Upper lobe of right lung (tissue), 1 donor: ENCODE measurements around the gene ADAMTSL5. TPM values are rescaled to one million over a fixed set of nuclear protein-coding genes. Genes with fewer than 3 reads are reported as not detected.

Source experiments
- ATAC-seq: fragments of 200-7000 bp; cut with Tn5 transposase; one replicate; pipeline ENCODE4 v1.9.1; 2020; ENCODE audit warnings: mild to moderate bottlenecking, moderate library complexity
- DNase-seq: peaks from one replicate; pipeline ENCODE4 v3.0.0-alpha.2; 2020
- H3K27ac ChIP-seq: fragments of 200-600 bp; one replicate; pipeline ENCODE4 v1.8.0; 2022
- H3K27me3 ChIP-seq: fragments of 200-600 bp; one replicate; pipeline ENCODE4 v1.8.0; 2022; ENCODE audit warnings: mild to moderate bottlenecking
- H3K36me3 ChIP-seq: fragments of 200-600 bp; one replicate; pipeline ENCODE4 v1.8.0; 2022
- H3K4me1 ChIP-seq: fragments of 200-600 bp; one replicate; pipeline ENCODE4 v1.8.0; 2022
- H3K4me3 ChIP-seq: fragments of 200-600 bp; one replicate; pipeline ENCODE4 v1.8.0; 2022; ENCODE audit warnings: mild to moderate bottlenecking
- H3K9me3 ChIP-seq: fragments of 200-600 bp; one replicate; pipeline ENCODE4 v1.8.0; 2022
- CTCF ChIP-seq: fragments of 200-600 bp; IDR thresholded peaks from one replicate; pipeline ENCODE4 v1.8.0; 2022; ENCODE audit warnings: antibody characterized with exemption
- intact Hi-C: fragments of 100-400 bp; cut with DNase I; formaldehyde crosslinking; loops from one replicate; pipeline ENCODE4 v1.11.0; 2022
- total RNA-seq: library from RNA; stranded (reverse); fragmentation: NEBNext Ultra II Directional; extraction: Animal tissue kit (Norgen Biotek cat#: 25700); gene quantifications from one replicate; pipeline ENCODE4 v1.2.1, GENCODE V29; 2021
- donor health status: DM: no; HTN: yes; CAD: no; lungs with severe emphysema.

ADAMTSL5 gene
- total RNA-seq, 1 donor from 2014 or later = 4.8 TPM

GRCh38 chr19:1491849-1492170, 21.0 kb downstream of the ADAMTSL5 start:
- Histone ChIP-seq H3K36me3 (no peaks in the 10 kb centered on the region), H3K9me3 (no peaks in the 10 kb centered on the region), H3K27me3 (no peaks in the 10 kb centered on the region), H3K27ac (no peak overlapping the region), H3K4me3 (peak overlapping the region; percentile 60), H3K4me1 (peaks cover 11% of the 10 kb centered on the region)
- ATAC-seq (no peak), DNase-seq (no peak)
- TF ChIP-seq CTCF = no peak
- intact Hi-C loops = no loop called here

GRCh38 chr19:1491114-1491848, 21.5 kb downstream of the ADAMTSL5 start, which contains the start of gene REEP6:
Gene REEP6, plus strand, starts transcription at chr19:1491181. Its CDS starts 89 bp downstream, at chr19:1491270.
- Histone ChIP-seq H3K36me3 (no peaks in the 10 kb centered on the region), H3K27ac (peak within 1 kb of the TSS; percentile 65), H3K9me3 (no peaks in the 10 kb centered on the region), H3K4me3 (peak within 1 kb of the TSS; percentile 62), H3K4me1 (peaks cover 11% of the 10 kb centered on the region), H3K27me3 (no peaks in the 10 kb centered on the region)
- ATAC-seq = no peak
- intact Hi-C loops = no loop called here
- no peak for DNase-seq
- TF ChIP-seq CTCF = no peak

- no peak for TF ChIP-seq CTCF
- intact Hi-C loops = no loop called here
- no peaks in the 10 kb centered on the region for H3K36me3 ChIP-seq
- peak within 1 kb of the TSS; percentile 65 for H3K27ac ChIP-seq
- peak; percentile 94 for ATAC-seq
- DNase-seq = peak; percentile 99
- H3K9me3 ChIP-seq = no peaks in the 10 kb centered on the region
- peaks cover 11% of the 10 kb centered on the region for H3K4me1 ChIP-seq
- H3K27me3 ChIP-seq = no peaks in the 10 kb centered on the region
- H3K4me3 ChIP-seq = peak within 1 kb of the TSS; percentile 62
Measured at GRCh38 chr19:1490311-1491113, 22.3 kb downstream of the ADAMTSL5 start, which contains the start of gene PCSK4. Gene PCSK4, minus strand, starts transcription at chr19:1490350. Its CDS starts 4 bp downstream, at chr19:1490346.

- ATAC-seq (no peak), DNase-seq (peak; percentile 71)
- Histone ChIP-seq H3K9me3 (no peaks in the 10 kb centered on the region), H3K27me3 (no peaks in the 10 kb centered on the region), H3K4me1 (peaks cover 11% of the 10 kb centered on the region), H3K27ac (peak overlapping the region; percentile 65), H3K36me3 (no peaks in the 10 kb centered on the region), H3K4me3 (peak overlapping the region; percentile 62)
- no peak for TF ChIP-seq CTCF
- intact Hi-C loops = no loop called here
Measured at GRCh38 chr19:1489463-1490310, 23.1 kb downstream of the ADAMTSL5 start.

GRCh38 chr19:1488282-1488601, 24.6 kb downstream of the ADAMTSL5 start:
- intact Hi-C loops = no loop called here
- no peak for DNase-seq
- H3K4me3 ChIP-seq = no peak overlapping the region
- no peaks in the 10 kb centered on the region for H3K36me3 ChIP-seq
- no peak for TF ChIP-seq CTCF
- H3K9me3 ChIP-seq = no peaks in the 10 kb centered on the region
- H3K4me1 ChIP-seq = peaks cover 11% of the 10 kb centered on the region
- H3K27me3 ChIP-seq = no peaks in the 10 kb centered on the region
- no peak for ATAC-seq
- H3K27ac ChIP-seq = no peak overlapping the region
